Measurements from ENCODE around the gene ZNF691.
"Not testable (repeated sequence)": the region's sequence is repeated elsewhere in the genome, so short reads cannot be mapped to it uniquely, and the experiment has no call there.

ZNF691 gene

DNA sequence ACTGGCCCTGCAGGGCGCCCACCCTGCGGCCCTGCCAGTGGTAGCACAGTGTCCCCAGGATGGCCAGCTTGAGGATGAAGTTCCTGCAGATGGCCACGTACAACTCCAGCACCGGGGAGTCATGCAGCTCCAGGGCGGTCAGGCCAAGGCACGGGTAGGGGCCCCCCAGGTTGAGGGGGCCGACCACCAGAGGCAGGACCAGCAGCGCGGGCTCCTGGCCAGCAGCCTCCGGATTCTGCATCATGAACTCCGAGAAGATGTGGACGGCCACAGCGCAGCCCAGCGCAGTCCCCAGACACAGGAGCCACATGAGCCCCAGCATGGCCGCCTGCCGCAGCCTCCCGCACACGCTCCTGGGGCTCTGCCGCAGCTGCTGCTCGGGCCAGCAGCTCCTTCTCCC, 41.0 kb downstream of the ZNF691 start:
- TF ChIP-seq, protein P1, sequence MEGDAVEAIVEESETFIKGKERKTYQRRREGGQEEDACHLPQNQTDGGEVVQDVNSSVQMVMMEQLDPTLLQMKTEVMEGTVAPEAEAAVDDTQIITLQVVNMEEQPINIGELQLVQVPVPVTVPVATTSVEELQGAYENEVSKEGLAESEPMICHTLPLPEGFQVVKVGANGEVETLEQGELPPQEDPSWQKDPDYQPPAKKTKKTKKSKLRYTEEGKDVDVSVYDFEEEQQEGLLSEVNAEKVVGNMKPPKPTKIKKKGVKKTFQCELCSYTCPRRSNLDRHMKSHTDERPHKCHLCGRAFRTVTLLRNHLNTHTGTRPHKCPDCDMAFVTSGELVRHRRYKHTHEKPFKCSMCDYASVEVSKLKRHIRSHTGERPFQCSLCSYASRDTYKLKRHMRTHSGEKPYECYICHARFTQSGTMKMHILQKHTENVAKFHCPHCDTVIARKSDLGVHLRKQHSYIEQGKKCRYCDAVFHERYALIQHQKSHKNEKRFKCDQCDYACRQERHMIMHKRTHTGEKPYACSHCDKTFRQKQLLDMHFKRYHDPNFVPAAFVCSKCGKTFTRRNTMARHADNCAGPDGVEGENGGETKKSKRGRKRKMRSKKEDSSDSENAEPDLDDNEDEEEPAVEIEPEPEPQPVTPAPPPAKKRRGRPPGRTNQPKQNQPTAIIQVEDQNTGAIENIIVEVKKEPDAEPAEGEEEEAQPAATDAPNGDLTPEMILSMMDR (IDR thresholded peaks at IDR 0.05; ENCODE audit: extremely low read depth, insufficient read depth, missing control alignments) = no peak
- in situ Hi-C loops (cut with MboI; ENCODE audit: low pct_unique_long_range_greater_than_20kb, low sequenced_read_pairs, unreplicated experiment) = no loop called here
- no peak for DNase-seq (ENCODE audit: low spot score)

DNA sequence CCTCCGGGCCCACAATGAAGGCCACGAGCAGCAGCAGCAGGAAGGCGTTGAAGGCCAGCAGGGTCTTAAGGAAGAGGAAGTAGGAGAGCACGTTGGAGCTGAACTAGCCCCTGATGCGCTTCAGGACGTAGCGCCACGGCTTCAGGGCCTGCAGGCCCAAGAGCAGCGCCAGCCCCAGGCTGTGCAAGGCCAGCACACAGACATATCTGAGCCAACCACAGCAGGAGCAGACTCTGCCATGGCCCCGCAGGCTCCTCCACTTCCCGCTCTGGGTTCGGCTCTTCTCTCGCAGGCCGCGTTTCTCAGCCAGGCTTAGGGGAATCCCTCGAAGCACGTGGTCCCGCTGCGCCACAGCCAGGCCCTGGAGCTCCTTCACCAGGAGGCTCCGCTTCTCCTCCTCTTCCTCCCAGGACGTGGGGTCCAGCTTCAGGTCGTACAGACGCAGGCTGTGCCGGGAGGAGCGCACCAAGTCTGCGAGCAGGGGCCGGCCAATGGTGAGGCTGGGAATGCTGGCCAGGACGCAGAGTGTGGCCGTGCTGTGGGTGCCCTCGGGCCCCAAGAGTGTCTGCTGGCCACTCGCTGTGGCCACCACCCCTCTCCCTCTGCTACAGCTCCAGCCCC, 41.7 kb downstream of the ZNF691 start:
- DNase-seq (ENCODE audit: low spot score) = no peak
- in situ Hi-C loops (cut with MboI; ENCODE audit: low pct_unique_long_range_greater_than_20kb, low sequenced_read_pairs, unreplicated experiment) = no loop called here
- TF ChIP-seq, protein P1 (IDR thresholded peaks at IDR 0.05; ENCODE audit: extremely low read depth, insufficient read depth, missing control alignments) = no peak

DNA sequence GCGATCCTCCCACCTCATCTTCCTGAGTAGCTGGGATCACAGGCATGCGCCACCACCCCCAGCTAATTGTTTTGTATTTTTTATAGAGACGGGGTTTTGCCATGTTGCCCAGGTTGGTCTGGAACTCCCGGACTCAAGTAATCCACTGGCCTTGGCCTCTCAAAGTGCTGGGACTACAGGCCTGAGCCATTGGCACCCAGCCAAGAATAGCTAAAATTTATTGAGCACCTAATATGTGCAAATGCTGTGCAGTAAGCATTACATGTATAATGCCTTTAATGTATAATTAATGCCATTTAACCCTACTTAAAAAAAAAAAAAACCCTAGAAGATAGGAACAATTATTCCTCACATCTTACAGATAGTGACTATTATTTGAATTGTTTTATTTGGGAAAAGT, 42.9 kb downstream of the ZNF691 start:
- no peak for DNase-seq (ENCODE audit: low spot score)
- TF ChIP-seq, protein P1 (IDR thresholded peaks at IDR 0.05; ENCODE audit: extremely low read depth, insufficient read depth, missing control alignments) = no peak
- in situ Hi-C loops (cut with MboI; ENCODE audit: low pct_unique_long_range_greater_than_20kb, low sequenced_read_pairs, unreplicated experiment) = no loop called here

DNA sequence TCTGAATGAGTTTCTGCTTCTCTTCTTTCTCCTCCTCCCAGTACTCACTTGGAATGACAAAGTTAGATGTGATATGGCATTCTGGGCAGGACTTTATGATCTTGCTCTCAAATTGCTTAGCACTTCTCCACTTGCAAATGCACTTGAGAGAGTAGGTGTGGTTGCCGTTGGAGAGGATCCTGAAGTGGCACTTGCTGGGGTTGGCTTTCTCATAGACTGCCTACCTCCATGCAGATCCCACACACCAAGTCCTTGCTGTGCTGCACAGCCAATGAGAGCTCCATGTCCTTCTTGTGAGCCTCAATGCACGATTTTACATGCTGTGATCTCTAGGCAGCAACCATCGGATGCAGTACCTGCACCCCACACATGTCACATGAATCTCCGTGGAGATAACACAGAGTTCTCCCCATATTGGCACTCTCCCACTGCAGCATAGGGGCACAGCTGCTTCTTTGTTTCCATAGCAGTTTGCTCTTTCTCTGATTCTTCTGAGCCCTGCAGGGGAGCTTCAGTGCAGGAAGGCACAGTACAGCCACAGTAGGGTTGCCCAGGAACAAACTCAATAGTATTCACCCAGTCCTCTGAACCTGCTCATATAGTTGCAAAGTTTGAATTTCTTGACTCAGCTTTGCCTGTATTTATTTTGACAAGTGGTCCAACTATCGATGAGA, 45.2 kb downstream of the ZNF691 start:
- no peak for DNase-seq (ENCODE audit: low spot score)
- in situ Hi-C loops (cut with MboI; ENCODE audit: low pct_unique_long_range_greater_than_20kb, low sequenced_read_pairs, unreplicated experiment) = no loop called here
- TF ChIP-seq, protein P1 (IDR thresholded peaks at IDR 0.05; ENCODE audit: extremely low read depth, insufficient read depth, missing control alignments) = no peak

DNA sequence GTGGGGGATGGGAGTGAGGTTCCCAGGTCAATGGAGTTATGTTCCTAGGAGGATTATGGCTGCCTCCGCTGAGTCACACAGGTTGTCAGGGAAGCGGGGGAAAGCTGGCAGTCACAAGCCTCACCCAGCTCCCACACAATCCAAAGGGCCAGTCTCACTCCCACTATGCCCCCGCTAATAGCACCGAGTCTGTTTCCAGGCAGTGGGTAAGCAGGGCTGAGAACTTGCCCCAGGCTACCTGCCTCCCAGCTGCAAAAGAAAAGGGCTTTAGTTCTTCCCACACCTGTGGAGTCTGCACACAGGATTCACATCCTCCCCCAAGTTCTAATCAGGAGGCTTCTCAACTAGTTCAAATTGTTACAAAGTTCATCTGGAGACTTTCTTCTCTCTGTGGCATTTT, 53.5 kb downstream of the ZNF691 start:
- DNase-seq (ENCODE audit: low spot score); in situ Hi-C loops (cut with MboI; ENCODE audit: low pct_unique_long_range_greater_than_20kb, low sequenced_read_pairs, unreplicated experiment): not testable (repeated sequence)
